22Rv1 (cell line): ENCODE measurements around the gene TNFAIP8L1.

Experiments
- H3K27ac ChIP-seq: fragments of 450-650 bp; 2 replicates; pipeline ENCODE4 v1.5.1; 2017
- CTCF ChIP-seq: fragments of 450-650 bp; IDR thresholded peaks from 2 replicates; pipeline ENCODE4 v1.5.1; 2017; ENCODE audit warnings: mild to moderate bottlenecking
- ZFX ChIP-seq: fragments of 450-650 bp; IDR thresholded peaks from 2 replicates; pipeline ENCODE4 v1.6.1; 2017; ENCODE audit warnings: antibody characterized with exemption, borderline replicate concordance

The TNFAIP8L1 gene

GRCh38 chr19:4602173-4602788 is 37.0 kb upstream of the TNFAIP8L1 start:
- no peak overlapping the region for H3K27ac ChIP-seq
- TF ChIP-seq CTCF = no peak
- no peak for TF ChIP-seq ZFX

- H3K27ac ChIP-seq = no peak overlapping the region
- TF ChIP-seq ZFX = no peak
- TF ChIP-seq CTCF = no peak
These were observed 36.4 kb upstream of the TNFAIP8L1 start for GRCh38 chr19:4602915-4603314.

- TF ChIP-seq CTCF (no peak), ZFX (no peak)
- H3K27ac ChIP-seq = no peak overlapping the region
These were observed 34.4 kb upstream of the TNFAIP8L1 start for GRCh38 chr19:4604912-4605311.

GRCh38 chr19:4606181-4606580 is 33.1 kb upstream of the TNFAIP8L1 start:
- TF ChIP-seq ZFX (no peak), CTCF (no peak)

GRCh38 chr19:4606921-4607678 is 32.2 kb upstream of the TNFAIP8L1 start:
- no peak overlapping the region for H3K27ac ChIP-seq
- no peak for TF ChIP-seq CTCF
- no peak for TF ChIP-seq ZFX

More at GRCh38 chr19:4606181-4606580, 33.1 kb upstream of the TNFAIP8L1 start:
- H3K27ac ChIP-seq = no peak overlapping the region

- TF ChIP-seq CTCF (no peak), ZFX (no peak)
- H3K27ac ChIP-seq = no peak overlapping the region
These were observed 29.3 kb upstream of the TNFAIP8L1 start for GRCh38 chr19:4609878-4610511.

GRCh38 chr19:4613254-4613751 is 26.0 kb upstream of the TNFAIP8L1 start:
- H3K27ac ChIP-seq = no peak overlapping the region

More at GRCh38 chr19:4613254-4613751, 26.0 kb upstream of the TNFAIP8L1 start:
- no peak for TF ChIP-seq ZFX
- TF ChIP-seq CTCF = no peak
